IPS-NIHi11 (cell line): ENCODE measurements around the gene PKN3.

Experiments
- DNase-seq: peaks from one replicate; pipeline ENCODE4 v3.0.0; 2012; ENCODE audit warnings: mixed read lengths, low spot score

PKN3 gene

DNA sequence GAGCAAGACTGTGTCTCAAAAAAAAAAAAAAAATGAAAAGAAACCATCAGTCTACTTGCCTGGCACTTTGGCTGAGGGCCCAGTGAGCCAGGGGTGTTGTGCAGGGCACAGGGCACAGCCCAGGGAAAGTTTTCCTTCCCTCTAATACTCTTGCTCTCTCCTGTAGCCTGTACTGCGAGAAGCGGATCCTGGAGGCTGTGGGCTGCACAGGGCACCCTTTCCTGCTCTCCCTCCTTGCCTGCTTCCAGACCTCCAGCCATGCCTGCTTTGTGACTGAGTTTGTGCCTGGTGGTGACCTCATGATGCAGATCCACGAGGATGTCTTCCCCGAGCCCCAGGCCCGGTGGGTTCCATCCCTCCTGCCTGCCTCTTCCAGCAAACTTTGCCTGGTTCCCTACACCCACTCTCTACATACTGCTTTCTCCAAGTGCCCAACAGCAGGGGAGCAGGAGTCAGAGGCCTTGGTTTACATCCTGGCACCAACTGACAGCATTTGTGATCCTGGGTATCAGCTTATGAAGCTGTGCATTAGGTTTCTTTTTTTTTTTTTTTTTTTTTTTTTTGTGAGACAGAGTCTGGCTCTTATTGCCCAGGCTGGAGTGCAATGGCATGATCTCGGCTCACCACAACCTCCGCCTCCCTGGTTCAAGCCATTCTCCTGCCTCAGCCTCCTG, 14.4 kb downstream of the PKN3 start:
- DNase-seq = no peak

DNA sequence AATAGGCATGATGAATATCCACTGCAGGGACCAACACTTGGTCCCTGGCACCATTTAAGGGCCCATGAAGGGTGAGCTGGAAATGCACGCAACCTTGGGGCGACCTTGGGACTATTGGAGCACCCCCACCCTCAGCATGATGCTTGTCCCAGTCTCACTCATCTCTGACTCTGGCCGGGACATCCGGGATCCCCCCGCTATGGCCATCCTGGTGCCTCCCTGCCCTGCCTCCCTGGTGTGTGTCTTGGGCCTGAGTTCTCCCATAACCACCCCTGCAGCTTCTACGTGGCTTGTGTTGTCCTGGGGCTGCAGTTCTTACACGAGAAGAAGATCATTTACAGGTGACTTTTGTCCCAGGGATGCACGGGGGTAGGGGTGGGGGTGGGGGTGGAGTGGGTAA, 15.7 kb downstream of the PKN3 start:
- DNase-seq = no peak

DNA sequence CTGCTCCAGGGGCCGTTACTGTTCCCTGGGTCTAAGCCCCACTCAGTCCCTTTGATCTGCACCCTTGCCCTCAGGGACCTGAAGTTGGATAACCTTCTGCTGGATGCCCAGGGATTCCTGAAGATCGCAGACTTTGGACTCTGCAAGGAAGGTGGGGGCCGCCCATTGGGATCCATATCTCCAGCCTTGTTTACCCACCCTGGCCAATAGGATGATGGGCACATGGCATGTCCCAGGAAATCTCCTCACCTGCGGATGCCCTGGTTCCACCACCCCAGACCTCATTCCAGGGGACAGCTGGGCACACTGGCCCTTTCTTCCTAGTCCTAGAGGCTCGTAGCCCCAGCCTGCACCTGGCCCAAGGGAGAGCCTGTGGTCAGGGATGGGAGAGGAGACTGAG, 16.2 kb downstream of the PKN3 start:
- no peak for DNase-seq

DNA sequence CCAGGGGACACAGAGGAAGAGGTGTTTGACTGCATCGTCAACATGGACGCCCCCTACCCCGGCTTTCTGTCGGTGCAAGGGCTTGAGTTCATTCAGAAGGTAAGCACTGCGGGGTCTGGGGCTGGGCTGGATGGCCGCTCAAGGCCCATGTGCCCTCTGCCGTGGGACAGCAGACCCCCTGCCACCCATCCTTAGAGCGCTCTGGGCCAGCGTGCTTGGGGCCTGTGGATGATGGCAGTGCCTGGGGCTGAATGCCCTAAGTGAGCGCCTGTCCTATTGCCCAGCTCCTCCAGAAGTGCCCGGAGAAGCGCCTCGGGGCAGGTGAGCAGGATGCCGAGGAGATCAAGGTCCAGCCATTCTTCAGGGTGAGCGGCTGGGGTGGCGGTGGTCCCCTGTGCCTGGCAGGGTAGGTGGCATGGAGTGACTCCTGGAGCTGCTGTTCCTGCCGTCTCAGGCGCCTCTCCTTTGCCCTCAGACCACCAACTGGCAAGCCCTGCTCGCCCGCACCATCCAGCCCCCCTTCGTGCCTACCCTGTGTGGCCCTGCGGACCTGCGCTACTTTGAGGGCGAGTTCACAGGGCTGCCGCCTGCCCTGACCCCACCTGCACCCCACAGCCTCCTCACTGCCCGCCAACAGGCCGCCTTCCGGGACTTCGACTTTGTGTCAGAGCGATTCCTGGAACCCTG, 17.8 kb downstream of the PKN3 start:
- DNase-seq = no peak

DNA sequence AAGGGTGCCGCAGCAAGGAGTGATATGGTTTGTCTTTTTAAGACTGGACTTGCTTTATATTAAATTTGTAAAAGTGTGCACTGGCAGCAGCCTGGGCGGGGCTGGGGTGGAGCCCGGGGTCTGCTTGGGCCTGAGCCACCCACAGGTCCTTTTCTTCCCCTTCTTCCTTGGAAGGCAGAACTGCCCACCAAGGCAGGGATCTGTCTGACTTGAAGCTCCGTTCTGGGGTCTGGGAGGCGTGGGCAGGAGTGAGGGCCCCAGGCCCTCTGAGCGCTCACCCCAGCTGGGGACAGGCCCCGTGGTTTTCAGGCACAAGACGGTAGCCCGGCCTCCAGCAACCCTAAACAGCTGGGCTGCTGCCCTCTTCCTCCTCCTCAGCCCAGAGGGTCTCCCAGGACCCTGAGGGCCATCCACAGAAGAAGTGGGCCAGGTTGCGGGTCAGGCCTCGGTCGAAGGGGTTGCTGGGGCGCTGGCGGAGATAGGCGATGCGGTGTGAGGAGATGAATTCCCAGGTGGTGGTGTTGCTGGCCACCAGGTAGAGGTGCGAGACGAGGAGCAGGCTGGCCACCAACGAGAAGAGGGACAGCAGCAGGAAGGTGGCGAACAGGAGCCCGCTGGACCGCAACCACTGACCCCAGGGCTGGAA, 18.7 kb downstream of the PKN3 start:
- no peak for DNase-seq

DNA sequence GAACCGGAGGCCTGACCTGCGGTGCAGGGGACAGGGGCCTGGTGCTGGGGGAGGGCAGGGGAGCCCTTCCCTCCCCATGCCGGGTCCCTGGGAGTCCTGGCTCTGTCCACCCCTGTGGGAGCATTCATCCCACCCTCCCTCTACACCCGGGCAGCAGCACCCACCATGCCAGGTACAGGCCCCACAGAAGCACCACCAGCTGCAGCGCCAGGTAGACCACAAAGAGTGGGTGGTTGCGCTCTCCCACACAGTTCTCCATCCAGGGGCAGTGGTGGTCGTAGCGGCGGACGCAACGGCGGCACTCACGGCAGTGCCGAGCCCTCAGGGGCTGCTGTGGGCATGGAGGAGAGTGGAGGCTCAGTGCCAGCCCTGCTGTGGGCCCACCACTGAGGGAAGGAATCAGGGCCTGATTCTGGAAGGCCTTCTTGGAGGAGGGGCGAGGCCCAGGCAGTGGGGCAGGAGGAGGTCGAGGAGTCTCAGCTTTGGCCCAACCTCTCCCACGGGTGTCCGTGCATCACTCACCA, 19.2 kb downstream of the PKN3 start:
- no peak for DNase-seq

DNA sequence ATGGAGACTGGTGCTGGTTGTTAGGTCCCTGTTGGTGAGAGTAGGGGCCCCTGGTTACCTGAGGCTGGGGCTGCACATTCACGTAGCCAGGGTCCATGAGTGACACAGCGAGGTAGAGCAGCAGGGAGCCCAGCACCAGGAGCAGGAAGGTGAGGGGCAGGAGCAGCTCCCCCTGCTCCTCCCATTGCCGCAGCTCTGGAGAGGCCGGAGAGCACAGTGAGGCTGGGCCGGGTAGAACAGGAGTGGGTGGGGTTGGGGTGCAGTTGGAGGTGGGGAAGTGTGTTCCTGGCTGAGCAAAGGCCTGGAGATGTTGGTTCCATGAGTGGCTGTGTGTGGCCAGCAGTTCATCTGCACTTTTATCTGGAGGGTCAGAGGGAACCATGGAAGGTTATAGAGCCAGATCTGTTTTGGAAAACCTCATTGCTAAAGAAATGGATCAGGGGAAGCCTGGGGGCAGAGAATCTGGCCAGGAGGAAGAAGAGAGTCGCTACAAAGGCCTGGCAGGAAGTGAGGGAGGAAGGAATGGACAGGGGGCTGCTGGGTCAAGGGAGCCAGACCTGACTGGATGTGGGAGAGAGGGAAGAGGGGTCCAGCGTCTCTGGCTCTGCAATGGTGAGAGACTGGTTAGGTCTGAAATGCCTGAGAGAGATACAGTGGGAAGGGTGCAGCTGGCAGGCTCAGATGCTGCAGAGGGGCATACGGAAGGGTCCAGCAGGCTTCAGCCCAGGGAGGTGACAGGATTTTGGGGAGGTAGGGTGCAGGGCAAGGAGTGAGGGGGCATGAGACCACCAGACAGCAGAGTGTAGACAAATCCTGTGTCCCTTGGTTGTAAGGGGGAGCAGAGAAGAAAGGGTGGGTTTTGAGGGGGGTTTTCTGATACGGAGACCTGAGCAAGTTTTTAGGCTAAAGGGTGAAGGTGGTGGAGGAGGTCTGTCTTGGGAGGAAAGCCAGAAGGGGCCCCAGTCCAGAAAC, 20.4 kb downstream of the PKN3 start:
- DNase-seq = no peak

DNA sequence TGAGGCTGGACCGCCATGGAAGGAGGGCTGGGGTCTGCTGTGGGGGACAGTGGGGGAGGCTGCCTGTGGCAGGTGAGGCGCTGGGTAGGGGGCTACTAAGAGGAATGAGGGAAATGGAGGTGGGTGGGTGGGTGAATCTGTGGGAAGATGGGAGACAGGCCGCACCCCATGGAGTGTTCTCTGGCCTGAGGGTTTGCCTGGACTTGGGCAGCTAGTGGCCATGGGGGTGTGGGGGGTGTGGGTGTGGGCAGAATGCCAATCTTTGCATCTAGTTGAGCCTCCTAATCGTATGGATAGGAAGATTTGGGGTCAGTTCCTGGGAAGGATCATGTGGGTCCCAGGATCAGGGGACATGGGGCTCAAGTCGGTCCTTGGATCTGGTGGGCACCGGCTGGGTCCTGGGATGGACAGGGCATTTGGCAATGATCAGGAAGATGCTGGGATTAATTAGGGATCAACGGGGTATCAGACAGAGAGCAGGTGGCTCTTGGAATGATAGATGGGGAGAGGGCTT, 21.1 kb downstream of the PKN3 start:
- no peak for DNase-seq

DNA sequence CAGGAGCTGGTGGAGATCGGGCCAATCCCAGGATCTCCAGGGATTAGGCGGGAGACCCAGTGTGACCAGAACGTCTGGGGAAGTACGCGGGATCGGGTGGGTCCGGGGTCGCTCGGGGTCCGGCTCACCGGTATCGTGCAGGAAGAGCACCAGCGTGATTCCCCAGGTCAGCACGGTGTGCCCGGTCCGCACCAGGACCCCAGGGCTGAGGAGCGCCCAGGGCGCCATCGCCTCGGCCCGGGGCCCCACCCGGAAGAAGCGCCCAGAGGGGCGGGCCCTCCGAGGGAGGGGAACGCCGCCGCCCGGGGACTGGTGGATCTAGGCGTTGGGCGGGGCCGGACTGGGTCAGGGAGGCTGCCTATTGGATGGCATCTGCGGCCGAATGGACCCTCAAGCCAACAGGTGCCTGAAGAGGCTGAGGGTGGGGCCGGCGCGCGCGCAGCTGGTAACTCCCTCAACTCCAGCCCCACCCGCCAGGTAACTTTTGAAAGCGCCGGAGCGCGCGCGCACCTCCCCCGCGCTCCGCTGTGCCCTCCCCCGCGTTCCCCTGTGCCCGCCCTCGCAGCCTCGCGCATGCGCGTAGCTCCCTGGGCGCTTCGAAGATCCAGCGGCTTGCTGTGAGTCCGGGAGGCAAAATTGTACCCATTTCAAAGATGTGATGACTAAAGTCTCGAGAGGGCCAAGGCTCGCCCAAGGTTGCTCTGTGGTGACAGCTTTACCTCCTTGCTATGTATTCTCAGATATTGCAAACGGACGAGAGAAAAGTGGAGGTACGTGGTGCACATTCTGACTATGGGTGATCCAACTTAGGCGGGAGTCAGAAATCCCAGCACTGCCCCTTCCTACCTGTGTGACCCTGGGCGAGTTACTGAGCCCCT, 21.8 kb downstream of the PKN3 start, which contains the start of gene ZDHHC12:
Gene ZDHHC12, minus strand, starts transcription at position 262 of the 878 bp plus-strand sequence. Its CDS starts 34 bp downstream, at position 228.
- peak; percentile 100 for DNase-seq

DNA sequence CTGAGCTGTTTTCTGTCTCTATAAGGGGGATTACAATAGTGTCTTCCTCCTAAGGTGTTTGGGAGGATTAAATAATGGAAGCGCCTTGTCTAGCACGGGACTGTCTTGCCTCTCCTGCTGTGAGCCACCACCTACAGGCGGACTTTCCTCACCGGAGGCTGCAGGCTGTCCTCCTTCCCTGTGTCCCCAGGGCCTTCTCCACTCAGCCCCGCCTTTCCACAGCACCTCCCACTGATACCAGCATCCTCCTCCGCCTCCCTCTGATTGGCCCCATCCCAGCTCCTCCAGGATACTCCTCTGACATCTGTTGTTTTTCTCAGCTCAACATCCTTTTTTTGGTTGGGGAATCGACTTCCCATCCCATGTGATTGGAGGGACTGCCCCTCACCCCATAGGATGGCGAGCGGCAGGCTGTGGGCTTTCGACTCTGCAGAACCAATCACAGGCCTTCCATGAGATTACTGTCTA, 22.5 kb downstream of the PKN3 start:
- DNase-seq = peak; percentile 79

DNA sequence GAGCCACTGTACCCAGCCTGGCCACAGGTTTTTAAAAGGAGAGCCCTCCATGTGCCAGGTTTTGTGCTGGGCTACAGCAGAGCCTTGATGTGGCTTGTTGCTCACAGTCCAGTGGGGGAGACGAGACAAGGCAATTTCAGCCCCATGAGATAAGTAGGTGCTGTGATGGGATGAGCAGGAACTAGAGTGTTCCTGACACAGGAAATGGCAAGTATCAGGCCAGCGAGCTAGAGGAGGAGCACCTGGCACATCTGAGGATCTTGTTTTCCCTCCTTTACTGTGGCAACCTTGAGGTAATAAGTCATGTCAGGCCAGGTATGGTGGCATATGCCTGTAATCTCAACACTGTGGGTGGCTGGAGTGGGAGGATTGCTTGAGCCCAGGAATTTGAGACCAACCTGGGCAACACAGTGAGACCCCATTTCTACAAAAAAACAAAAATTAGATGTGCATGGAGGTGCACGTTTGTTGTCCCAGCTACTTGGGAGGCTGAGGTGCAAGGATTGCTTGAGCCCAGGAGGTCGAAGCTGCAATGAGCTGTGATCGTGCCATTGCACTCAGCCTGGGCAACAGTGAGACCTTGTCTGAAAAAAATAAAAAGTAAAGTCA, 25.4 kb downstream of the PKN3 start:
- DNase-seq = no peak

DNA sequence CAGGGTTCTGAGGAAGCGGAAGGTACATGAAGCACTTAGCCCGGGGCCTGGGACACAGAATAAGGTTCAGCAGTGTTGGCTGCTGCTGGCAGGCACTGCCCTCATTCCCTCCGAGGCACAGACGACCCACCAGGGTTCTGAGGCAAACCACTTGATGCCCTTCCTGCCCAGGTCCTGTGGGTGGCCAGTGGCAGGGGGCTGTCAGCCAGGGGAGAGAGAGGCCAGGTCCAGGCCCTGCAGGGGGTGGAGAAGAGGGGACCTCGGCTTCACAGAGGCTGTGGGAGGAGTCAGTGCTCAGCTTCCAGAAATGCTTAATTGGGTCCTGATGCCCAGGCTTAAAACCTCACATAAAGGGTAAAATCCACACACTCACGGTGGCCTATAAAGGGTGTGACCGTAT, 26.0 kb downstream of the PKN3 start:
- DNase-seq = no peak

DNA sequence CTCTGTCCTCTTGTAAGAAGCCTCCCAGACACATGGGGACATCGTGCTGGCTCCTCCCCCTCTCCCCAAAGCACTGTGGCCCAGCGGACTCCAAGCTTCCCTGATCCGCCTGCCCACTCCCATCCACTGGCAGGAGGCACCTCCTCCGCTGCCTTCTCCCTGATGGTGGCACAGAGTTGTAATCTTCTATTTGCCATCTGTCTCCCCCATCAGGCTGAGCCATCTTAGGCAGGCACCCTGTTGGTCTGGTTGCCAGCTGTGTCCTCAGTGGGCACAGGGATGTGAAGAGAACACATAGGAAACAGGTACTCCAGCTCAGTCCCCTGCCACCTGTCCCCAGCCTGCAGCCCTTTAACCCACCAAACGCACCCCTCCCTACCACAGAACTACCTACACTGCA, 27.0 kb downstream of the PKN3 start:
- no peak for DNase-seq

DNA sequence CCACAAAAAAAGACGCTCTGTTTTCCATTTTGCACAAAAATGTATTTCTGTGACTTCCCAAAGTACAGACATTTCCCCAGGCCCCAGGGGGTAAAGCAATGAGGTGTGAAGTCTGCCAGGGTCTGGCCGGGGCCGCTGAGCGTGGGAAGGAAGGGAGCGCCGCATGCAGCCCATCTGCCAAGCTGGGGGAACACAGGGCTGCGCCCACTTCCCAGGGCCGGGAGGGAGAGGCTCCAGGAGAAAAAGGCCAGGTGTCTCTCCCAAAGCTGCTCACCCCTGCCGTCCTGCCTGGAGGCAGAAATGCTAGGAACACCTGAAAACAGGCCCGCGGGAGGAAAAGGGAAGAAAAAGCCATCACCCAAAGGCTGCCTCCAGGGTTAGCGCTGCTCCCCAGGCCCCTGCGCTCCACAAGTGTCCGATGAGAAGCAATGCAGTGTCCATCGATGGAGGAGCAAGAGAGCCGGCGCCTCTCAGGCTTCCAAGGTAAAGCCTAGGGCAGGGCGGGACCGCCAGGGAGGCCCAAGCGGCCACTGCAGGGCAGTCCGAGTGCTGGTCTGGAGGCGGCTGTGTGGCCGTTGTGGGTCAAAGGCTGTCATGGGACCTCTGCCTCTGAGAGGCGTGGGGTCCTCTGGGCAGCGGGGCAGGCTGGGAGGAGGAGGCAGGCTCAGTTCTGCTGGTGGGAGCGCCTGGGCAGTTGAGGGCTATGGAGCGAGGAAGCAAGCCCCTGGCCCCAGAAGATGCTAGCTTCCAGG, 27.6 kb downstream of the PKN3 start:
- DNase-seq = no peak

DNA sequence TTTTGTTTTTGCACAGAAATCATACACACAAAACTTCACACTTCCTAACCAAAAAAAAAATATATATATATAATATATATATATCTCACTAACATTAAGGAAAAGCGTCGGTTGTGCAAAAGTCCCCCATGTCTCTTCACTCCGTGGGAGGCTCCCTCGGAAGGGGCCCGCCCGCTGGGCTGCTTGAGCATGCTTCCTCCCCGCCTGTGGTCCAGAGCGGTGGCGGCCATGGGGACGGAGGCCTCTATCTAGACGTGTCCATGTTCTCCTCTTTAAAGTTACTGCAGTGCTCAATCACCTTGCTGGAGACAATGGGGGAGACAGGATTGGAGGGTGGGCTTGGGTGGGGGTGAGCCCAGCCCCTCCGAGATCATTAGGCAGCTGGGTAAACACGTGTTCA, 28.8 kb downstream of the PKN3 start:
- no peak for DNase-seq

DNA sequence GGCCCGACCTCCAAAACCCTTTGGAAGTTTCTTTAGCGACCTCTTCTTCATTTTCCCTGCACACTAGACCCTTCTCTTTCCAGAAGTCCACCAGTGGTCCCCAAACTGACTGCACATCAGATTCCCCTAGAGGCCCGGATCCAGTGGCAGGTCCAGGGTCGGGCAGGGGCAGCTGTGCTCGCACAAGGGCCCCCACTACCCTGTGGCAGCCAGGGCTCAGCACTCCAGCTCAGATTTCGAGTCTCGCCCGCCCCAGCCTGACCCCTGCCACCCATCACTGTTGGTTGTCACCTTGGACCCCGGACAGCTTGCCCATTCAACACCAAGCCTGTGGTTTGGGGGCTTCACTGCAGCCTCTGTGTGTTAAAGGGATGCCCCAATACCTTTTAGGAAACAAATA, 29.4 kb downstream of the PKN3 start:
- DNase-seq = no peak

DNA sequence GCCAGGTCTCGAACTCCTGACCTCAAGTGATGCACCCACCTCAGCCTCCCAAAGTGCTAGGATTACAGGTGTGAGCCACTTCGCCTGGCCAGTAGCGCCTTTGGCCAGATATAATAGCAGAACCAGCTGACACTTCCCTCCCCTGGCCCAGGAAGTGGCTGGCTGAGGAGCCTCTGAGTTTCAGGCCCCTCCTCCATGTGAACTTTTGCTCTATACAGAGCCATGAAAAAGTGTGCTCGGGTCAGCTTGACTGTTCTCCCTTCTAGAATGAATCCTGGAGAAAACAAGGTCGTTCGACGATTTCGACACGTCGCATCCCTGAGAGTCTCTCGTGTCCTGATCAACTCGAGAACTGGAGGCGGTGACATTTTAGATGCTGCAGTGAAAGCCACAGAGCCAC, 30.3 kb downstream of the PKN3 start:
- DNase-seq = no peak

DNA sequence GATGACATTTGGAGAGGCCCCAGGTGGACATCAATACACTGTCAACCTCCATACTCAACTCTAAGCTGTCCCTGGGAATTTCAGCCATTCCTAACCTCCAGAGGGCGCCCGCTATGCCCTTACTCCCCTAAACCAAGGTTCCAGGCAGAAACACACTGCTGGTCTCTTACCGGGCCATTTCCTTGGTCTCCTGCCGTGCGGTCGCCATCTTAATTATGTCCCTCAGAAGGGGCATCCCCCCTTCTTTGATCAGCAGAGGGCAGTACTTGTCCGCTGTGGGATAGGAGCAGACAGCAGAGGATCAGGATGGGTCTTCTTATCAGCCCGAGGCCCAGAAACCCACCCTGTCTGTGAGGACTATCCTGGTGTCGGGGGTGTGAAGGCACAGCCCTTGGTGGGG, 31.0 kb downstream of the PKN3 start:
- DNase-seq = peak; percentile 88

DNA sequence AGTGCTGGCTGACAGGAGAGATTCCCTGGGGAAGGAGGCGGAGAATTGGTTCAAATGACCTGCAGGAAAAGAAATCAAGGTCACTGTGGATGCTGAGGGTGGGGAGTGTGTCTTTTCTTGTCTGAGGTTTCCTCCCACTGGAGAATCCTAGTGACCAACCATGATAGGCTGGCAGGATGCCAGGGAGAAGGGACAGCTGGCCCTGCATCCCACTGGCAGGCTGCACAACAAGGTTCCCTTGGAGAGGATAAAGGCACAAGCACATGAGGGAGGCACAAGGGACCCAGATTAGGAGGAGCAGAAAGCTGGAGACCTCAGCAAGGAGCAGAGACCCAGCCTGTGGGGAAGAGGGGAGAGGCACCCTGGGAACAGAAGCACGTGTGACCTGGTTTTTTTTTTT, 33.1 kb downstream of the PKN3 start:
- DNase-seq = no peak
